ENCODE results near the gene GSTM1.
A peak's percentile ranks its signal among the peaks of the same experiment; 100 is the strongest.

Gene GSTM1

DNA sequence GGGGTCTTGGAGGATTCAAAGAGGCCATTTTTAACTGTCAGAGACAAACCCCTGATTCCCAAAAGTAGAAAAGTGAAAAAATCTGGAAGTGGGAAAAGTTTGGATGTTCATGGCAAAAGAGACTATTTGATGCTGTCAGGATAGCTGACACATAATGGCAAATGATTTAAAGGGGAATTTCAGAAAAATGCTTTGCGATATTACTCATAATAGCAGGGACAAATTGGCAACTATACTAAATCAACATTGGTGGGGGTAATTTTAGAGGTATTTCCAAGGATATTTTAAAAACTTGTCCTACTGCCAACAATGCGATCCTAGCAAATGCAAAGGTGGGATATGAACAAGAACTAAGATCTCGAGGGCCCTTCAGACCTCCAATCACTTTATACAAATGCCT lies 37.0 kb upstream of the GSTM1 start:
- TF ChIP-seq CTCF (IDR thresholded peaks at IDR 0.05) = no peak
- H3K4me1 ChIP-seq (ENCODE audit: control insufficient read depth in 1 of 2, insufficient read depth in 1 of 2, low read depth in 1 of 2, low read length in 1 of 2) = peaks cover 0 to 2% of the 10 kb centered on the region in 2 experiments
- no peak overlapping the region for H3K4me3 ChIP-seq (ENCODE audit: low read depth in 1 of 2, low read length in 1 of 2)
- H3K36me3 ChIP-seq = no peaks in the 10 kb centered on the region
- H3K9me3 ChIP-seq = no peaks in the 10 kb centered on the region
- peaks cover 33% of the 10 kb centered on the region for H3K27me3 ChIP-seq
- no peak overlapping the region for H3K27ac ChIP-seq

- peaks cover 6 to 12% of the 10 kb centered on the region in 2 experiments for H3K4me1 ChIP-seq (ENCODE audit: control insufficient read depth in 1 of 2, insufficient read depth in 1 of 2, low read depth in 1 of 2, low read length in 1 of 2)
- peaks cover 35% of the 10 kb centered on the region for H3K27me3 ChIP-seq
- TF ChIP-seq CTCF (IDR thresholded peaks at IDR 0.05) = no peak
- no peaks in the 10 kb centered on the region for H3K36me3 ChIP-seq
- H3K27ac ChIP-seq = no peak overlapping the region
- H3K9me3 ChIP-seq = no peaks in the 10 kb centered on the region
- no peak overlapping the region for H3K4me3 ChIP-seq (ENCODE audit: low read depth in 1 of 2, low read length in 1 of 2)
These were observed 35.2 kb upstream of the GSTM1 start for GRCh38 chr1:109652402-109652801.

- no peak overlapping the region for H3K27ac ChIP-seq
- no peak for TF ChIP-seq CTCF (IDR thresholded peaks at IDR 0.05)
- peaks cover 35% of the 10 kb centered on the region for H3K27me3 ChIP-seq
These were observed 34.3 kb upstream of the GSTM1 start for GRCh38 chr1:109653306-109653705.

DNA sequence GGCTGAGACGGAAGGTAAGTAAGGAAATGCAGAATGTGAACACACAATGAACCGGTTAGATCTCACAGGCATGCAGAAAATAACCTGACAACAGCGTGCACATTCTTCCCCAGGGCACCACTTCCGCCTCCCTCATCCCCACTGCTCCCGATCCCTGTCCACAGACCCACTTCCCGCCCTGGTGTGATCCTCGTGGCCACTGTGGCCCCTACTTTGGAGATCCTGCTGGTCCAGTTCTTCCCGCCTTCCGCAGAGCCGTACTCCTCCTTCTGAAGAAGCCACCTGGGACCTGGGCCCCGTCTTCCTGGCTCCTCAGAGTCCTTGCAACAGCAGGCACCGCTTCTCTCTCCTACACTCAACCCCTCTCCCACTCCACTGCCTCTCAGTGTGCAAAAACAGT lies 33.1 kb upstream of the GSTM1 start:
- H3K27me3 ChIP-seq = peaks cover 35% of the 10 kb centered on the region
- H3K4me1 ChIP-seq (ENCODE audit: control insufficient read depth in 1 of 2, insufficient read depth in 1 of 2, low read depth in 1 of 2, low read length in 1 of 2) = peaks cover 6 to 12% of the 10 kb centered on the region in 2 experiments
- TF ChIP-seq CTCF (IDR thresholded peaks at IDR 0.05) = no peak
- H3K27ac ChIP-seq = no peak overlapping the region
- no peaks in the 10 kb centered on the region for H3K36me3 ChIP-seq
- H3K4me3 ChIP-seq (ENCODE audit: low read depth in 1 of 2, low read length in 1 of 2) = no peak overlapping the region
- H3K9me3 ChIP-seq = no peaks in the 10 kb centered on the region

More at GRCh38 chr1:109653306-109653705, 34.3 kb upstream of the GSTM1 start:
- no peaks in the 10 kb centered on the region for H3K36me3 ChIP-seq
- H3K4me1 ChIP-seq (ENCODE audit: control insufficient read depth in 1 of 2, insufficient read depth in 1 of 2, low read depth in 1 of 2, low read length in 1 of 2) = peaks cover 6 to 12% of the 10 kb centered on the region in 2 experiments
- no peak overlapping the region for H3K4me3 ChIP-seq (ENCODE audit: low read depth in 1 of 2, low read length in 1 of 2)
- no peaks in the 10 kb centered on the region for H3K9me3 ChIP-seq

- Histone ChIP-seq H3K27me3 (peaks cover 29% of the 10 kb centered on the region), H3K4me1 (ENCODE audit: control insufficient read depth in 1 of 2, insufficient read depth in 1 of 2, low read depth in 1 of 2, low read length in 1 of 2) (peaks cover 6 to 12% of the 10 kb centered on the region in 2 experiments), H3K36me3 (no peaks in the 10 kb centered on the region), H3K4me3 (ENCODE audit: low read depth in 1 of 2, low read length in 1 of 2) (peak within 1 kb of the TSS; percentile 80 to 85), H3K9me3 (no peaks in the 10 kb centered on the region), H3K27ac (no peak within 1 kb of the TSS)
- no peak for TF ChIP-seq CTCF (IDR thresholded peaks at IDR 0.05)
These were observed 31.8 kb upstream of the GSTM1 start, which contains the start of gene GSTM4 for GRCh38 chr1:109655615-109656519. TSS of gene GSTM4 (plus strand) at chr1:109656099. CDS start at chr1:109656390, 291 bp downstream.

All from neutrophil (primary cell).